NCI-H1105 (cell line): ENCODE results near the gene WDR70.
"Not testable (repeated sequence)": the region's sequence is repeated elsewhere in the genome, so short reads cannot be mapped to it uniquely, and the experiment has no call there.

Experiments used
- DNase-seq: peaks from one replicate; lab custom pipeline; 2025; lab: John Stamatoyannopoulos, UW

WDR70 gene

DNA sequence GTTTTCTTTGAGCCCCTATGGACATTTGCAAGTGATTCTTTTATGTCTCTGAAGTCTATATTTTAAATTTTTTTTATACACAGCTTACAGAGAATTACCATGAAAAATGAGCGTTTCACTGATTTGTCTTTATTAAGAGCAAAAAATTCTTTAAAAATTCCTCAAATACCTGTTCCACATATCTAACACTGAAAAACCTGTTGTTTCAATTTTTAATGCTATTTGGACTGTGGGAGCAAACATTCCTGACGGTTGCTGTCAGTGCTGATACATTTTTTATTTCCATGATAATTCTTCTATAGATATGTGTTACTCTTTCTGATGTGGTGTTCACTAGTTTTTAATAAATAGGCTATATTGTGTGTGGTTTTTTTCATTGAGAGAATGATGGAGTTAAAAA lies 261.0 kb downstream of the WDR70 start:
- no peak for DNase-seq

DNA sequence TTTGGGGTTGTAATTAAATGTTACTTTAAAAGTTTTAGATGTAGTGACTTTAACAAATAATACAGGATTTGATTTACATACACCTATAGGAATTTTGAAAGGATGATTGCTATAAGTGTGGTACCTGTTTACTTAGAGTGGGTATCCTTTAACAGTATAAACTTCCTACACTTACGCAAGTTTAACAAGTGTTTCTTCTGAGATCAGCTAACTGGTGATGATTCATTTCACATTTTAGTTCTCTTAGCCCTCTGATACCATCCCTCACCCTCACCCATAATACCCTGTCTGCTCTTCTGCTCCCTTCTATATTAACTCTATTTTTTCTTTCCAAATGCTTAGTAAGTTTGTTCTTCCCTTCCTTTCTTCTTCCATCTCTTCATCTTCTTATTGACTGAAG lies 262.8 kb downstream of the WDR70 start:
- no peak for DNase-seq

GRCh38 chr5:37645707-37646106 lies 266.6 kb downstream of the WDR70 start:
- DNase-seq, result no peak

DNA sequence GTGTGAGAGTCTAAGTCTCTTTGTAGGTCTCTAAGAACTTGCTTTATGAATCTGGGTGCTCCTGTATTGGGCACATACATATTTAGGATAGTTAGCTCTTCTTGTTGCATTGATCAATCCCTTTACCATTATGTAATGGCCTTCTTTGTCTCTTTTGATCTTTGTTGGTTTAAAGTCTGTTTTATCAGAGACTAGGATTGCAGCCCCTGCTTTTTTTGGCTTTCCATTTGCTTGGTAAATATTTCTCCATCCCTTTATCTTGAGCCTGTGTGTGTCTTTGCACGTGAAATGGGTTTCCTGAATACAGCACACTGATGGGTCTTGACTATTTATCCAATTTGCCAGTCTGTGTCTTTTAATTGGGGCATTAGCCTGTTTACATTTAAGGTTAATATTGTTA lies 275.4 kb downstream of the WDR70 start:
- not testable (repeated sequence) for DNase-seq

DNA sequence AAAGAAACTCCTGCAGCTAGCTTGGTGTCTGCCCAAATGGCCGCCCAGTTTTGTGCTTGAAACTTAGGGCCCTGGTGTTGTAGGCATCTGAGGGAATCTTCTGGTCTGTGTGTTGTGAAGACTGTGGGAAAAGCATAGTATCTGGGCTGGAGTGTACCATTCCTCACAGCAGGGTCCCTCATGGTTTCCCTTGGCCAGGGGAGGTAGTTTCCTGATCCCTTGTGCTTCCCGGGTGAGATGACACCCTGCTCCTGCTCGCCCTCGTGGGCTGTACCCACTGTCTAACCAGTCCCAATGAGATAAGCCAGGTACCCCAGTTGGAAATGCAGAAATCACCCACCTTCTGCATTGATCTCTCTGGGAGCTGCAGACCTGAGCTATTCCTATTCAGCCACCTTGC lies 277.9 kb downstream of the WDR70 start:
- no peak for DNase-seq

DNA sequence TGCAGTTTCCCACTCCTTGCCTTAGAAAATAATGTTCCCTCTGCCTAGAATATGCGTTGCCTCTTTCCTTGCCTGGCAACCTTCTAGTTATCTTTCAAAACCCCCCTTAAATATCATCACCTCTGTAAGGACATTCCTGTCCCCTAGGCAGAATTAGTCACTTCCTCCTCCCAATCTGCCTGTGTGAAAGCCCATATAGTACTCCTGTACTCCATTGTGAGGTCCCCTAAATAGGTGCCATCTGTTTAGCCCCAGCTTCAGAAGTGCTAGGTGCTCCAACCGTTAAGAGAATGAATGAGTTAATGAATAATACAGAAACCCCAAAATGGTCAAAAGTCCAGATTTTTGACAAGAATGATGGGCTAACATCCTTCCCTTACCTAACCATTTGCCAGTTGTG lies 279.3 kb downstream of the WDR70 start:
- no peak for DNase-seq

DNA sequence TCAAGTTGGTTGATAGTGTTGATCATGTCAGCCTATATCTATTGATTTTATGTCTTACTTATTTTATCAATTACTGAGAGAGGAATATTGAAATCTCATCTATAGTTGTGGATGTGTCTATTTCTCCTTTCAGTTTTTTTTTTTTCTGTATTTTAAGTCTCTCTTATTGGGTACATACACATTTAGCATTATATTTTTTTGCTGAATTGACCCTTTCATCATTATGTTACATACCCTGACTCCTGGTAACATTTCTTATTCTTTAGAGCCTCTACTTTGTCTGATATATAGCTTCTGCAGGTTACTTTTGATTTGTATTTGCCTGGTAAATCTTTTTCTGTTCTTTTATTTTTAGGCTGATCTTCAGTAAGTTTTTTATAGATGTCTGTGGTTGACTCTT lies 281.2 kb downstream of the WDR70 start:
- DNase-seq, result no peak

DNA sequence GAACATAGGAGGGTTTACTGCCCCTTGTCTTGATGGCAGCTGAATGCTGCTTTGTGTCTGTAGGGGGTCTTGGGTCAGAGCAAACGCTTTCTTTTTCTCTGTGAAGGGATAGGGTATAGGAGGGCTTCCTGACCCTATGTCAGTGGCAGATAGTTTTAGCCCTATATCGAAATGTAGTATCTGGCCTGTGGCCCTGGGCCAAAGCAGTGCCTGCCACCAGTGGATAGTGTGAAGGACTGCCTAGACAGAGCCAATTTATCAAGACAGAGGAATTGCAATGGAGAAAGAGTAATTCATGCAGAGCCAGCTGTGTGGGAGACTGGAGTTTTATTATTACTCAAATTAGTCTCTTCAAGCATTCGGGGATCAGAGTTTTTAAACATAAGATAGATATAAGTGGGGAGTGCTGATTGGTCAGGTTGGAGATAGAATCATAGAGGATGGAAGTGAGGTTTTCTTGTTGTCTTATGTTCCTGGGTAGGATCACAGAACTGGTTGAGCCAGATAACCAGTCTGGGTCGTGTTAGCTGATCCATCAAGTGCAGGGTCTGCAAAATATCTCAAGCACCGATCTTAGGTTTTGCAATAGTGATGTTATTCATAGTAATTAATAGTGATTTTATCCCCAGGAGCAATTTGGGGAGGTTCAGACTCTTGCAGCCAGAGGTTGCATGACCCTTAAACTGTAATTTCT lies 282.3 kb downstream of the WDR70 start:
- no peak for DNase-seq

DNA sequence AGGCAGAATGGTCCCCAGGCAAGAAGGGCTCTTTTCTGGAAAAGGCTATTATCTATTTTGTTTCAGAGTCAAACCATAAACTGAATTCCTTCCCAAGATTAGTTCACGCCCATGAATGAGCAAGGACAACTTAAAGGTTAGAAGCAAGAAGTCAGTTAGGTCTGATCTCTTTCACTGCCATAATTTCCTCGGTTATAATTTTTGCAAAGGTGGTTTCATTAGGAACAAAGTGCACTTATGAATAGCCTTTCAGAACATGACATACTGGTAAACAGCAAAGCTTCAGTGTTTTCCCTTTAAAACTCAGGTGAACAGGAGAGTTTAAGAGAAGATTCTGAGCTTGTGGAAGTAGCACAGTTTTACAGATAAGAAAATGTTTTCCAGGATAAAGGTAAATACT lies 282.8 kb downstream of the WDR70 start:
- DNase-seq, result no peak

- DNase-seq, result no peak
Measured at GRCh38 chr5:37662362-37662761, 283.2 kb downstream of the WDR70 start.

DNA sequence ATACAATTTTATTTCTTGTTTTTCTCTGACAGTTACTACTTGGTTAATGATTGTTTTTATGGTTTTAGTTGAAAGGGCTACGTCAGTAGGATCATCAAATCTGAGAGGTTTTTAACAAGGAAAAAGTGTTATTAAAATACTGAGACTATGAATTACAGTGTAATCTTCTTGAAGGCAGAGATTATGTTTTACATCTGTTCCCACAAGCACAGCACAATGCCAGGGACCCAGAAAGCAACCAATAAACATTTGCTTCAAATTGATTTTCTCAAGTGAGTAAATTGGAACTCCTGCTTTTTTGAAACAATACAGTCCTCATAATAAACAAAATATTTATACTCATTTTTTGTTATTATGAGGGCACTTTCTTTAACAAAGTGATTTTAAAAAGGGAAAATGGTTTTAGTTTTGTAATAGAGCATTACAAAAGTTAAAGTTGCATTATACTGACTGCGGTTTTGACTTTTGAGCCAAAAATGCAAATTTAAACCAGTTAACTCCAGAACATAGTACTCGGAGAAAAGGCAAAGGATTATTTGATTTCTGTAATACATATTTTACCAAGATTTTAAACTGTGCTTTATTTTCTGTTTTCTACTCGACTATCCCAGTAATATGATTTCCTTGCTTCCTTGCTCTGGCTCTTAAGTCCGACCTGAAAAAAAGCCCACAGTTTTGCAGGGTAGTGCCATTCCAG lies 283.8 kb downstream of the WDR70 start:
- DNase-seq, result no peak

GRCh38 chr5:37663538-37663937 lies 284.4 kb downstream of the WDR70 start:
- no peak for DNase-seq

GRCh38 chr5:37664551-37664950 lies 285.4 kb downstream of the WDR70 start:
- no peak for DNase-seq

DNA sequence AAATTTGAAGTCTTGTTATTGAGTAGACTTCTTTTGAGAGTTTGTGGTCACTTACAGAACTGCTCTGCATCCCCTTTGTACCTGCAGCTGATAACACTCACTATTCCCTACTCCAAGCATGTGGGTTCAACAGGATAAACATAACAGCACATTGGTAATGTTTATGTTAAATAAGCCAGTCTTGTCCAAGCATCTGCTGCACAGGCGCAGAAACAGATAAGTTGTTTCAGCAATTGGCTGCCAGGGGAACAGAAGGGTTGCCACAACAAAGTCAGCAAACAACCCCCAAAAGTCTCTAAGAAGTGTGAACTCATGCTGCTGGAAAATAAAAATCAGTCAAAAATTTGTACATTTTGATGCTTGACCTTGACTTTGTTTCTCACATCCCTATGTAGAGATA lies 286.2 kb downstream of the WDR70 start:
- no peak for DNase-seq

GRCh38 chr5:37665889-37666288 lies 286.8 kb downstream of the WDR70 start:
- peak; percentile 39 for DNase-seq

GRCh38 chr5:37667430-37667829 lies 288.3 kb downstream of the WDR70 start:
- no peak for DNase-seq

DNA sequence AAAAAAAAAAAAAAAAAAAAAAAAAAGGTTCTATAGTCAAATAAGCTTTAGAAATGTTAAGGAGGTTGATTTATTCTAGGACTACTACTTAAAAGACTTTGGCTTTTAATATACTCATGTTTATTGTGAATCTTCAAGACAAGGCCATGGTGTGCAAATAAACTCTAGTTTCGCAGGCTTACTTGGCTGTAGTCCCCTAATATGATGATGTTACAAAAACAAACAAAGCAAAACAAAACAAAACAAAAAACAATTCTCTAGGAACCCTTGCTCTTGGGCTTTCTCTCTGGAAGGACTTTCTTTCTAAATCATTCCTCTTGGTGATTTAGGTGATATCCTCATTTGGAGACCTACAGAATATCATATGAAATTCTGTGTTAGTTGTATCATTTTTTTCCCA lies 288.7 kb downstream of the WDR70 start:
- no peak for DNase-seq

GRCh38 chr5:37668524-37669047 lies 289.5 kb downstream of the WDR70 start:
- no peak for DNase-seq

- DNase-seq, result not testable (repeated sequence)
Measured at GRCh38 chr5:37672118-37672588, 293.0 kb downstream of the WDR70 start.

DNA sequence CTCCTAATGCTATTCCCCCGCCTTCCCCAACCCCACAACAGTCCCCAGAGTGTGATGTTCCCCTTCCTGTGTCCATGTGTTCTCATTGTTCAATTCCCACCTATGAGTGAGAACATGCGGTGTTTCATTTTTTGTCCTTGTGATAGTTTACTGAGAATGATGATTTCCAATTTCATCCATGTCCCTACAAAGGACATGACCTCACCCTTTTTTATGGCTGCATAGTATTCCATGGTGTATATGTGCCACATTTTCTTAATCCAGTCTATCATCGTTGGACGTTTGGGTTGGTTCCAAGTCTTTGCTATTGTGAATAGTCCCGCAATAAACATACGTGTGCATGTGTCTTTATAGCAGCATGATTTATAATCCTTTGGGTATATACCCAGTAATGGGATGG lies 295.2 kb downstream of the WDR70 start:
- not testable (repeated sequence) for DNase-seq

GRCh38 chr5:37679326-37679725 lies 300.2 kb downstream of the WDR70 start:
- not testable (repeated sequence) for DNase-seq

DNA sequence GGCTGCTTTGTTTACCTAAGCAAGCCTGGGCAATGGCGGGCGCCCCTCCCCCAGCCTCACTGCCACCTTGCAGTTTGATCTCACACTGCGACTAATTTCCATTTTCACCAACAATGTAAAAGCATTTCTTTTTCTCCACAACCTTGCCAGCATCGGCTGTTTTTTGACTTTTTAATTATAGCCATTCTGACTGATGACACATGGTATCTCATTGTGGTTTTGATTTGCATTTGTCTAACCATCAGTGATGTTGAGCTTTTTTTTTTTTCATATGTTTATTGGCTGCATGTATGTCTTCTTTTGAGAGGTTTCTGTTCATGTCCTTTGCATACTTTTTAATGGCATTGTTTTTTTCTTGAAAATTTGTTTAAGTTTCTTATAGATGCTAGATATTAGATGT lies 300.8 kb downstream of the WDR70 start:
- not testable (repeated sequence) for DNase-seq

DNA sequence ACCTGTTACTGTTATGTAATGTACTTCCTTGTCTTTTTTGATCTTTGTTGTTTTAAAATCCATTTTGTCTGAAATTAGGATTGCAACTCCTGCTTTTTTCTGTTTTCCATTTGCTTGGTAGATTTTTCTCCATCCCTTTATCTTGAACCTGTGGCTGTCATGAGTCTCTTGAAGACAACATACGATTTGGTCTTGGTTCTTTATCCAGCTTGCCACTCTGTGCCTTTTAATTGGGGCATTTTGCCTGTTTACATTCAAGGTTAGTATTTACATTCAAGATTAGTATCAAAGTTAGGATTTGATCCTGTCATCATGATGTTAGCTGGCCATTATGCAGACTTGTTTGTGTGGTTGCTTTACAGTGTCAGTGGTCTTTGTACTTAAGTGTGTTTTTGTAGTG lies 304.0 kb downstream of the WDR70 start:
- no peak for DNase-seq
